HG03378 (cell line): ENCODE results near the gene RAE1.

Source experiments
- ATAC-seq: cut with Tn5 transposase; IDR thresholded peaks from one replicate; pipeline ENCODE4 v1.9.1; 2021; ENCODE audit warnings: mild to moderate bottlenecking, moderate library complexity; ENCODE audit not compliant: unreplicated experiment

RAE1 gene

DNA sequence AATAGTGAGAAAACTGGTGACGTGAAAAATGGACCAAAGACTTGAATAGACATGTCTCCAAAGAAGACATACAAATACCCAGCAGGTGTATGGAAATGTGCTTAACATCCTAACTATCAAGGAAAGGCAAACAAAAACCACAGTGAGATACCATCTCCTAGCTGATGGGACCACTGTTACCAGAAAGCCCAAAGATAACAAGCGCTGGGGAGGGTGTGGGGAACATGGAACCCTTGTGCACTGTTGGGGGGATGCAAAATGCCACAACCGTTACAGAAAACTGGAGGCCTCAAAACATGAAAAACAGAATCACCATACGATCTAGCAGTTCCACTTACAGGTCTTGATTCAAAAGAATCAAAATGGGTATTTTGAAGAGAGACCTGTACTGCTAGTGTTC lies 20.3 kb downstream of the RAE1 start:
- no peak for ATAC-seq

DNA sequence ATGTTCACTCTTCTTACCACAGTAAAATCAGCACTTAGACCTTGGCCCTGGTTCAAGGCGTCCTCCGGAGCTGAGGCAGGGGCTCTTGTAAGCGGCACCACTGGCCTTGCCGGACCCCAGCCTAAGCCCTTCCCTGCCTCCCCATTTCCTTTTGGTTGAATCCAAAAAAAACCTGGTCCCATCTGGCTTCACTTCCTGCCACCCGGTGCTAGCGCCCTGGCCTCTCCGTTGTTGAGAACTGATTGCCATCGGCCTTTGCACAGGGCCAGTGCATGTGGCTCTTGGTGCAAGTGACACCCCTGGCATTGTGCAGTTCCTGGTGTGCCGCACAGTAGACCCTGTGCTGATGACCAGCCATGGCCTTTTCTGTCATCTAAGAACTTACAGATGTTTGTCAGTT lies 21.1 kb downstream of the RAE1 start:
- no peak for ATAC-seq

DNA sequence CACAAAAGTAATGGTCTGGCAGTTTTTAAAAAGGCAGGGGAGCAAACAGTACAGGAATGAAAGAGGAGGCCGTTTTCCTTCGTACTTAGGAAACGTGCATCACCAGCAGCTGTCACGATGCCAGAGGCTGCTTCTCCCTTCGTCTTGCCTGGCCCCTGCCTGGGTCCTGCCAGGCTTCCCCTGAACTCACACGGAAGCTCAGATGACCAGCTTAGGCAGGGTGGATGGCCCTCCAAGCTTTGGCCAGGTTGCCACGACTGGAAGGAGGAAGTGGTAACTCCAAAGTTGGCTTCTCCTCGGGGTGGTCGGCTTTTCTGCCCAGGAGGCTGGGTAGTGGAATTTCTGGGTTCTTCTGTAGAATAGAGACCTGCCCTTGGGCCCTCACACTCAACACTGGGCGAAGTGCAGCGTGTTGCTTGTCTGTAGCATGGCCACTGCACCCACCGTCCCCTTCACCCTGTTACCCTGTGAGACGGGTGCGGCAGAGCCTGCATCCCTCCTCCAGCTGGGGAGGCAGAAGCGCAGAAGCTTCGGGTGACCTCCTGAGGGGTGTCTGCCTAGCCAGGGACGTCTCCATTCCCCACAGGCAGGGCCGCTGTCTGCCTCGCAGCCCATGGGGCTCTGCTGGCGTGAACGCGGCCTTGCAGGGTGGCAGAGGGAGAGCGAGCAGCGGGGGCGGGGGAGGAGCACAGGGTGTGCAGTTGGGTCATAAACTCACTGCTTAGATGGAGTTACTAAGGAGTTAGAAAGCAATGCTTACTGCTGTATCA lies 21.7 kb downstream of the RAE1 start:
- no peak for ATAC-seq

DNA sequence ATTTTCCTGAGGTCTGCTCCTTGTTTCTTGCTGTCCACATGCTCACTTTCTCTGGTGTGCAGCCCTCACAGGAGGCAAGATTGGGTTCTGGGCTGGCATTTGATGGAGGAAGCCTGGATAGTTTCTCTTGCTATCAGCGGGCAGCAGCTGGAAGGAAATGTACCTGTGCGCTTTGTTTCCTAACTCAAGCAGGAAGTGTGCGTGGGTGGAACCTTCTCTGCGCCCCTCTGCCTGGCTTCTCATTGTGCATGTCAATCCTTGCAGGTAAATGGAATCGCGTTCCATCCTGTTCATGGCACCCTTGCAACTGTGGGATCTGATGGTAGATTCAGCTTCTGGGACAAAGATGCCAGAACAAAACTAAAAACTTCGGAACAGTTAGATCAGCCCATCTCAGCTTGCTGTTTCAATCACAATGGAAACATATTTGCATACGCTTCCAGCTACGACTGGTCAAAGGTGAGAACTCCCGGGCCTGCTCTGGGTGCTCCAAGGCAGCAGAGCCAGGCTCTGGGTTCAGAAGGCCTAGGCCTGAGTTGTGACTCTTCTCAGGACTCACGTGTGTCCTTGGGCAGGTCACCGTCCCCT lies 23.4 kb downstream of the RAE1 start:
- ATAC-seq: no peak

DNA sequence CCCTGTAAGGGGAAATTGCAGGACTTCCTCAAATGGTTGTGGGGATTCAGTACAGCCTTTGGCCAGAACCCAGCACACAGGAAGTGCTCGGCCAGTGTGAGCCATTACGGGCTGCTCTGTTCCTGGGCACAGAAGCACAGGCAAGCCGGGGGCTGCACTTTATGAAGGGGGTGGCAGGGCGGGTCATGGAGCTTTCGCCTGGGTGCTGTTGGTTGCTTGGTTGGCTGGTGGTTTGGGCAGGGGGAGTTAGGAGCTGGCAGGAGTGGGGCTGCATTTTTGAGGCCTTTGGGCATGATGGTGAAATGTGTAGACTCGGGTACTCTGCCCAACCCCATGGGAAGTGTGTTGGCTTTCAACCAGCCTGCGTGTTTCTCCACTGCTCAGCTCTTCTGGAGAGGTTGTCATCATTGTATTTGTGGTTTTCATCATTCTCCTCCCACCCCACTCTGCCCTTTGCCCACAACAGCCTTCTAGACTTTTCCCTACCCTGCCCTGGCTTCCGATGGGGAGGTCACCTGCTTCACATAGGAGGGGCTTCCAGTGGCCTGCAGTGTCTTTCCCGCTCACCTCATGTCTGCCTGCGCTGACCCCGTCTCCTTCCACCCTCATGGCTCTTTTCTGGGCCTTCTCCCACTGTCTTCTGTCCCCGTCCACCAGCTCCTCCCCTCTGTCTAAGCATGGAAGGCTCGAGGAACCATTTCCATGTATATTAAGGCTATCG lies 24.0 kb downstream of the RAE1 start:
- ATAC-seq: no peak

DNA sequence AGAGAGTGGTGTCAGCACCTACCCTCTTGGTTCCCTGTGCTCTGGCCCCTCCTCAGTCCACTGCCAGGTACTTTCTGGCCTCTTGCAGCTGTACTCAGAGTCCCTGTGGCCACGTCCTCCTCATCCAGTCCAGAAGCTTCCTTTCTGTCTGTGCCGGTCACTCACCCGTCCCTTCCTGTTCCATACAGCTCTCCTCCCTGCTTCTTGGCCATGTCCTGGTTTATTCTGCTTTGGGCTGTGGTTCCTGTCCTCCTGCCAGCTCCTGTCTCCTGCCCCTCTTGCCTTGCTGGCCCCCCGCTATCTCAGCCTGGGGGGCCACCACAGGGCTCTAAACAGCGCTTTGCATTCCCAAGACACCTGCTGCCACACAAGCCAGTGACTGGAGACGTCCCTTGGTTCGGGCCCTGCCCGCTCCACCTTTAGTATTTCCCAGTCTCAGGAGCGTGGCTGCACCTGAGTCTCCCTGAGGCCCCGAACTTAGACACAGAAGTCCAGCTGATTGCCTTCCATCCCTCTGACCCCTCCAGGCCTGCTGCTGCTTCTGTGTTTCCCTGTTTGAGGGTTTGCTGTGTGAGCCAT lies 24.7 kb downstream of the RAE1 start:
- ATAC-seq: no peak

DNA sequence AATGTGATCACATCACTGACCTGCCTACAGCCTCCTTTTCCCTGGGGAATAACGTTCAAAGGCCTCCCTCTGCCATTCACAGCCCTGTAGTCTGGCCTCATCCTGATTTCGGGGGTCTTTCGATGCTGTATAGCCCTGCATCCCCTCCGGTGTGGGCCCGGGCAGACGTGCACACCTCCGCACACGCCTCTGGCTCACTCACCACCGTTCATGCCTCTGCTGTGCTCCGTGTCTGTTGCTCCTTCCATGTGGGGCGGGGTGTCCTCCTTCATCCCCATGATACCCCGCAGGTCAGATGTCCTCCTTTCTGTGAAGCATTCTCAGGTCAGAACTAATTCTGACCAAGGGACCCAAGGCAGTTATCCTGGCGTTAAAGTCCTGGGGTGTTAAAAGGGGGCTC lies 26.3 kb downstream of the RAE1 start:
- no peak for ATAC-seq

DNA sequence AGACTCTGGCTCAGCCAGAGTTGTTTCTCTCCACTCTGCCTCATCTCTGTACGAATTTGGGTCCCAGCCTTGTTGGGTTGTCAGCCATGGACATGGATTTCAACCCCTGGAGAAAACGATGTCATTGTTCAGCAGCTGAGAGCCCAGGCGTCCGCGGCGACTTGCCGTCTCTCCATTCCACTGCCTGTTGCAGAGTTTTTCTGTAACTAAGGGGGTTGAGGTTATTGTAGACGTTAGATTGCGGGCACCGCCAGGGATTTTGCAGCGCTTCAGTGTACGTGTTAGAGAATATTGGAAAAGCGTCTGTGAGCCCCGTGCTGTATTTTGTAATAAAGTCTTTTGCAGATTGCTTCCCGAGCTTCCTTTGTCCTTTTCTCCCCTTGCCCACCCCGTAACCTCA lies 27.1 kb downstream of the RAE1 start:
- no peak for ATAC-seq

DNA sequence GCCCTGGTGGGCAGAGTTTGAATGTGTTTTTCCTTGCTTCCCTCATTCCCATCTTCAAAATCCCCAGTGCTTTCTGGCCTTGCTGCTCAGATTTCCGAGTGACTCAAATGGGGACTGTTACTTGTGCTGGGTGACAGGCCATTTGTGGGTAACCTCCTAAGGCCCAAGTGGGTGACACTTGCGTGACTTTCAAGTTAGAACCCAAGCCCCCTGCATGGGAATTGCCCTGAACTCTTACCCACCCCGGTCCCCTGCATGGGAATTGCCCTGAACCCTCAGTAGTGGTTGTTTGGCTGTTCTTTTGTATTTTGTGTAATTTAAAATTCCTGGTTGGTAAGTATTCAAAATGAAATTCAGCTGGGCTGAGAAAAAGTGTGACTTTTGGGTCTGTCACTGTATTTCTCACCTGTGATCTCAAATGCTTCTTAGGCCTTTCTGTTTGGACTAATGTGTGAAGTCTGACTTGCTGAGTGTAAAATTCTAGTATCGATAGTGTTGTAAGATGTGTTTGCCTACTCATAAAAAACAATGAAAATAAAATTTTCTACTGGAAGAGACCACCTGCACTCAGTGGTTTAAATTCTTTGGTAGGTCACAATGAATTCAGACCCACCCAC lies 27.7 kb downstream of the RAE1 start:
- ATAC-seq: no peak

DNA sequence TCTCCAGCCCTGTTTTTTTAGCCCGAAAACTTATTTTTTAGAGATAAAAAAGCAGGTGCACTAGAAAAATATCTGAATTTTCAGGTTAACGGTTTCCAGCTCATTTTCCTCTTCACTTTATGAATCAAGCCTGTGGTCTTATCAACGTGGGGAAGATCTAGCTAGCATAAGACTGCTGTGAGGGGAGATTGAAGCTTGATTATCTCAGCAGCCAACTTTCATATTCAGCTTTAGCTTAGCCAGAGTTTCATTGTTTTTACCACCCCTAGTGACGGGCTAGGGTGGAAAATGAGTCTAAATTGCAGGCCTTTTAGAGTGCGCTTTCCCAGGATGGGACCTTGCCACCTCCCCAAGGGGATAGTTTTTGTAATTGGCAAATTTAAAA lies 28.2 kb downstream of the RAE1 start:
- ATAC-seq: no peak

DNA sequence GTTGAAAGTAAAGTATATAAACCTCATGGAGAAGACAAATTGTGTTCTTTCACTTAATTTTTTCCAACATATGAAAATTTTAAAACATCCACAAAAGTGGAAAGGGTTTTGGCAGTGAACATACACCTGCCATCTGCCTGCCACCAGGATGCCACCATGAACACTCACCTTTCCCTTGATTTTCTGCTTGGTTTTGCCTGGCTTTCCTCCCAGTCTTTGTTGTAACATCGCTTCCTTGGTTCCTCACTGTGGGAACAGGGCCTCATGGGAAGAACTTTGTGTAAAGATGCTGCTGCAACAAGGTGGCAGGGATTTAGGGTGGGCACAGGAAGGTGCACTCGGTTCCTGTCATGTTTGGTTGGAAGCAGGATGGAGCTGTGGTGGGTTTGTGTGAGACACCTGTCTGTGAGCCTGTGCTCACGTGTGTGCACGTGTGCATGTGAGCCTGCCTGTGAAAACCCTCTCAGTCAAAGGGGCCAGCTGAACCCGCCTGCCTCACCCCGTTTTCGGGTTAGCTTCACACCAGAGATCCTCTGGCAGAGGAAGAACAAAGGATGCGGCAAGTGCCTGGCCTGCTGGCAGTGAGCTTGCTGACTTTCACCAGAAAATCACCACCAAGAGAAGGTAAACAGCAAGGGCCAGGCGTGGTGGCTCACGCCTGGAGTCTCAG lies 29.2 kb downstream of the RAE1 start:
- ATAC-seq: no peak

DNA sequence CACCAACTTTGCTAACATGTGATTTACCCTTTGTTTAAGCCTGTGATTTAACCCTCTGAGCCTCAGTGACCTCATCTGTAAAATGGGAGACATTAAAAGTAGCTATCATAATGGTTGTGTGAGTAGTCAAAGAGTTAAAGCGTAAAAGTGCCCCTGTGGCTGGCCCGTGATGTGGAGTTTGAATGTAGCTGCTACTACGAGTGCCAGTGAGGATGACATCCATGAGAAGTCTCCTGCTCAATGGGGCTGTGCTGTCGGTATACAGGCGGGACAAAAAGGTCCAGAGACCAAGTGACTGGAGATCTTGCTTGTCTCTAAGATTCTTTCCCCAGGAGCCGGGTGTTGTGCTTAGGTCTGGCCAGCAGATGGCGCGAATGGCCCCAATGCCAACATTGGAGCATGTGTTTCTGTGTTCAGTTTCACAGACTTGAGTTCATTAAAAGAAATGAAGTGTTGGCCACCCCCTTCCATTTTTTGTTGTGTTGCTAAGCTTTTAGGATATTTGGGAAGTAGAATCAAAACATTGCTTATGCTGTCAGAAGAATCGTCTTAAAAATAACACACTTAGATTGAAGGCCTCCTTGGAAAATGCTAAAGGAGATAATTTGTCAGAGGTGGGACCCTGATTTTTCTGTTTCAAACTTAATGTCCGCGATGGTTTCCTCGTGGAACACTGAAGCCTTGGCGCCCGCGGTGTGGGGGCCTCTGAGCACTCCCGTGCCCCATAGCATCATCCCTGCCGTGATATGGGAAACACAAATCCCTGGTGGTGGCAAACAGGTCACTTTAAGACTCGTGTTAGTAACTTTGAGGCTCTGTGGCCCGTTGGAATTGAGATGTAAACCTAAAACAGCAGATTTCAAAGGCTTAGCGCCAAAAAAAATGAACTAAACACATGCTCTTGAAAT lies 30.8 kb downstream of the RAE1 start:
- ATAC-seq: no peak

DNA sequence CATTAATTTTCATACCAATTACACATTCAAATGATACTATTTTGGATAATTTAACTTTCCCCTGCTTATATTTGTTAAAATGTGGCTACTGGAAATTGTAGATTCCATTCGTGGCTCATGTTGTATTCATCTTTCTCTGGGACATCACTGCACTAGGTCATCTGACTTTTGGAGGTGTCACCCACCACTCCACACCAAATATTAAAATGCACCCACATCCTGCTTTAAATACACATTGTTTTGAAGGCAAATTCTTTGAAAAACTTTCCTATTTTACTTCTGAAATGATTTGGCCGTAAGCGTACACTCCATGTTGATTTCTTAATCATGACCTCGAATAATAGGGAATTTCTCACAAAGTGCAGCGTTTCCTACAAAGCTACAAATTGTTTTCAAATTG lies 31.5 kb downstream of the RAE1 start:
- no peak for ATAC-seq

DNA sequence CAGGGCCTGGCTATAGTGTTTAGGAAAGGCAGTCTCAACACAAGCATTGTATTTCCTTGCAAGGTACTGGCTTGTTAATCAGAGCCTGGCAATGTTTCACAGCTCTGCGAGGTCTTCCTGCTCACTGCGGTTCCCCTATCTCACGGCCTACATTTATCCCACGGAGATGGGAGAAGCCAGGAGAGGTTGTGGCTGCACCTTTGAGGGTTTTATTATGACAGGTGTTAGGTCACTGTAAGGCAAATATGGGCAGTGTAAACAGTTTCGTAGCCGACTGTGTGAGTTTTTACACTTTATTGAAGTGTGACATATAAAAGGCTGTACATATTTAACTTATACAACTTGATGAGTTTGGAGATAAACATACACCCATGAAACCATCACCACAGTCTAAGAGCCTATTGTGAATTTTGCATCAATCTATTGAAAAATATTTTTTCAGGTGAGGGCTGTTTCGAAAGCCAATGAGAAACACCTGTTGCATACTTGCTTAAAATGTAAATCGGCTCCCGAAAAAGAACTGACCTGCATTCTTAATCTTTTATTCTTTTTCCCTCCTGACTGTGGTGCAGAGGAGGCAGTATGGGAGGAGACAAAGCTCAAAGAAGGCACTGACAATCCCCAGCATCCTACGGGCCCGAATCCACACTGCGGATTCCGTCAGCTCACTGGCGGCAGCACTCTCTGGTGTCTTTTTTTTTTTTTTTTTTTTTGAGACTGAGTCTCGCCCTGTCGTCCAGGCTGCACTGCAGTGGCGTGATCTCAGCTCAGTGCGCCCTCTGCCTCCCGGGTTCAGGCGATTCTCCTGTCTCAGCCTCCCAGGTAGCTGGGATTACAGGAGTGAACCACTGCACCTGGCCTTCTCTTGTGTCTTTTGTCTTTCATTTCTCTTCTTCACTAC lies 32.6 kb downstream of the RAE1 start:
- no peak for ATAC-seq

DNA sequence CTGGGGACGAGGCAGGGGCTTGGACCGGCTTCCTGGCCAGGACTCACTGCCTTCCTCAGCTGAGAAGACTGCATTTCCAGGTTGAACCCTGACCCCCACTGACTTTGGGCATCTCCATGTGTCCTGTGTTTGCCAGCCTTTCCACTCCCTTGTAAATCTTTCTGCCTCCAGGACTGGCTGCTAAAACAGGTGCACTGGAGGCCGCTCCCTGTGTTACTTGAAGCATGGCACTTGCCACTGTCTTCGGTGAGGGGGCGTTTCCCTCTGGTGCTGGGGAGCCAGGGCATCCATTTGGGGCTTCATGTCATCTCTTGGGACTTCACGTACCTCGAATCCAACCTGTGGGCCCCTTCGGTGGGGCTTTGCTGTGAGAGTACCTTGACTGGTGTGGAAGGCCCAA lies 33.4 kb downstream of the RAE1 start:
- ATAC-seq: no peak

DNA sequence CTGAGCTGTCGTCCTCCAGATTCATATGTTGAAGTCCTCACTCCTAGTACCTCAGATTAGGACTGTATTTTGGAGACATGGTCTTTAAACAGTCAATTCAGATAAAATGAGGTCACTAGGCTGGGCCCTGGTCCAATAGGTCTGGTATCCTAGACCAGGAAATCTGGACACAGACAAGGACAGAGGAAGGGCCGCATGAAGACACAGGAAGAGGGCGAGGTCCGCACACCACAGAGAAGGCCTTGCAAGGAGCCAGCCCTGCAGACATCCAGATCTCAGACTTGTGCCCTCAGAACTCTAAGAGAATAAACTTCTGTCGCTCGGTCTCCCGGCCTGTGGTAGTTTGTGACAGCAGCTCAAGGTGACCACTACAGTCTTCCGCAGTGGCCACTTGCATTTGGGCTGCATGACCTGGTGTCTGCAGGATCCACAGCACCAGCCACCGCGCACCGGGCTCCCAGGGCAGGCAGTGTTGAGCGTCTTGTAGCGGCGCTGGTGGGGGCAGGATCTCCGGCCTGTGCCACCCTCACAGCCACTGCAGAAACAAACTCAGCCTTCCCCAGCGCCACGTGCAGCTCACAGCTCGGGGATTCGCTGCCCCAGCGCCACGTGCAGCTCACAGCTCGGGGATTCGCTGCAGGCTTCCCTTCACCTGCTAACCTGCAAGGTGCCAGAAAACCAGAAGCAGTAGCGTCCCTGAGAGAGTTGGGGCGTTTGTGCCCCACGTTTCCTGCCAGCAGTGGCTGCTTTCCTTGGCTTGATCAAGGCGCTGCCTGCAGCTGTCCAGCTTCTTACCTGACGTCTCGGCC lies 34.1 kb downstream of the RAE1 start:
- ATAC-seq: no peak

DNA sequence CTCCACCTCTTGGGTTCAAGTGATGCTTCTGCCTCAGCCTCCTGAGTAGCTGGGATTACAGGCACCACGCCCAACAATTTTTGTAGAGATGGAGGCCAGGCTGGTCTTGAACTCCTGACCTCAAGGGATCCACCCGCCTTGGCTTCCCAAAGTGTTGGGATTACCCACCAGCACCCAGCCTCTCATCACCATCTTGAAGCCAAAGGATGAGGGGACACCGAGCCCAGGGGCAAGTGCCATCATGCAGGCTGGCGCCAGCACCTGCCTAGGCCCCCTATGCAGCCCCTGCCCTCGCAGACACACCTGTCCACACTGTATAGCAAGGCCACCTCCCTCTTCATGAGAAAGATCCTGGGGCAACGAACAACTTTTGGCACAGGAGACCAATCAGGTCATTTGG lies 34.9 kb downstream of the RAE1 start:
- no peak for ATAC-seq

DNA sequence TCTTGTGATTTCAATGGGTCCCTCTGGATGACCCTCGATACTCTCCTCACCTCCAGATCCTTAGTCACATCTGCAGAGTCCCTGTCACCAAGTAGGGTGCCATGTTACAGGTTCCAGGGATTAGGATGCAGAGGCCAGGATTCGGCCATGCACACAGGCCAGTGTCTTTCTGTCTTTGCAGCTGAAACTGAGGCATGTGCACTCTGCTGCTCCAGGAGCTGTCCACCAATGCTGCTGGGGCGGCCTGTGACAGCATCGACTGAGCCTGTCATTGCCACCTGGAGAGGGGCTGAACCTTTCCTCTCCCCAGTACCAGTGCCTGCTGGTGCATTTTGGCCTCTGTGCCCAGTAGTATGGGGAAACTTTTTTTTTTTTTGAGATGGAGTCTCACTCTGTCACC lies 35.7 kb downstream of the RAE1 start:
- no peak for ATAC-seq
